CD4-positive, alpha-beta T cell treated with Interleukin-17A for 4 hours (primary cell): ENCODE results near the gene NPW.

Experiments used
- DNase-seq: peaks from one replicate; pipeline ENCODE4 v3.0.0-alpha.2; 2020; ENCODE audit warnings: mixed read lengths

Gene NPW

GRCh38 chr16:2056077-2056476 is 36.5 kb downstream of the NPW start:
- DNase-seq, result no peak

- no peak for DNase-seq
Measured at GRCh38 chr16:2056681-2057407, 37.3 kb downstream of the NPW start.

- DNase-seq, result no peak
Measured at GRCh38 chr16:2057438-2057837, 37.9 kb downstream of the NPW start.

GRCh38 chr16:2058420-2058819 is 38.8 kb downstream of the NPW start:
- DNase-seq, result no peak

GRCh38 chr16:2058872-2059271 is 39.3 kb downstream of the NPW start:
- no peak for DNase-seq

GRCh38 chr16:2060346-2060745 is 40.8 kb downstream of the NPW start:
- no peak for DNase-seq

GRCh38 chr16:2061023-2061422 is 41.4 kb downstream of the NPW start:
- DNase-seq, result no peak

- DNase-seq, result no peak
Measured at GRCh38 chr16:2061526-2061925, 41.9 kb downstream of the NPW start.

- DNase-seq, result no peak
Measured at GRCh38 chr16:2062801-2063200, 43.2 kb downstream of the NPW start.

- DNase-seq, result no peak
Measured at GRCh38 chr16:2063861-2064260, 44.3 kb downstream of the NPW start.

- no peak for DNase-seq
Measured at GRCh38 chr16:2064368-2064945, 44.9 kb downstream of the NPW start.

GRCh38 chr16:2066139-2066538 is 46.6 kb downstream of the NPW start:
- DNase-seq, result no peak
